Activated CD8-positive, alpha-beta memory T cell treated with anti-CD3 and anti-CD28 coated beads, Interleukin-2, amount 50 U/mL, for 1 hour (primary cell): ENCODE results near the gene CEP85L.

Experiments
- DNase-seq: peaks from one replicate; pipeline ENCODE4 v3.0.0-alpha.2; 2020; ENCODE audit errors: extremely low read depth

The CEP85L gene

GRCh38 chr6:118651282-118652050 lies at the start of gene CEP85L:
Gene CEP85L, minus strand, starts transcription at chr6:118651591. Its CDS starts 322 bp downstream, at chr6:118651269.
- DNase-seq = peak; percentile 75

- no peak for DNase-seq
Measured at GRCh38 chr6:118700531-118700930, 49.1 kb upstream of the CEP85L start.

- DNase-seq = no peak
Measured at GRCh38 chr6:118697554-118697953, 46.2 kb upstream of the CEP85L start.

GRCh38 chr6:118696271-118696670 lies 44.9 kb upstream of the CEP85L start:
- DNase-seq = no peak

- DNase-seq = no peak
Measured at GRCh38 chr6:118693562-118693961, 42.2 kb upstream of the CEP85L start.

GRCh38 chr6:118685823-118686449 lies 34.5 kb upstream of the CEP85L start:
- DNase-seq = no peak

- DNase-seq = no peak
Measured at GRCh38 chr6:118683881-118684872, 32.8 kb upstream of the CEP85L start.

GRCh38 chr6:118680452-118681095 lies 29.2 kb upstream of the CEP85L start:
- no peak for DNase-seq

- DNase-seq = no peak
Measured at GRCh38 chr6:118679327-118679901, 28.0 kb upstream of the CEP85L start.

- DNase-seq = no peak
Measured at GRCh38 chr6:118678866-118679265, 27.5 kb upstream of the CEP85L start.

- no peak for DNase-seq
Measured at GRCh38 chr6:118677193-118677592, 25.8 kb upstream of the CEP85L start.

GRCh38 chr6:118675225-118675624 lies 23.8 kb upstream of the CEP85L start:
- no peak for DNase-seq

- DNase-seq = no peak
Measured at GRCh38 chr6:118674772-118675171, 23.4 kb upstream of the CEP85L start.

GRCh38 chr6:118672678-118673077 lies 21.3 kb upstream of the CEP85L start:
- DNase-seq = no peak

GRCh38 chr6:118669561-118669960 lies 18.2 kb upstream of the CEP85L start:
- DNase-seq = no peak

- DNase-seq = no peak
Measured at GRCh38 chr6:118668761-118669385, 17.5 kb upstream of the CEP85L start.

GRCh38 chr6:118667988-118668387 lies 16.6 kb upstream of the CEP85L start:
- no peak for DNase-seq

GRCh38 chr6:118665011-118665410 lies 13.6 kb upstream of the CEP85L start:
- DNase-seq = no peak

- DNase-seq = no peak
Measured at GRCh38 chr6:118663993-118664985, 12.9 kb upstream of the CEP85L start.

GRCh38 chr6:118661831-118662230 lies 10.4 kb upstream of the CEP85L start:
- no peak for DNase-seq
